Endothelial cell of umbilical vein (primary cell): Measurements from ENCODE around the gene EP300. TPM values are rescaled to one million over a fixed set of nuclear protein-coding genes. Genes with fewer than 3 reads are reported as not detected.
A peak's percentile ranks its signal among the peaks of the same experiment; 100 is the strongest.

ENCODE experiments used
- BruUV-seq: library from RNA; stranded (reverse); fragments of 400-500 nt; replicated peaks from 2 replicates; lab custom pipeline; 2021; lab: Mats Ljungman, UMichigan
- CTCF ChIA-PET: fragments of 300-600, 350-600 bp; sonication (Branson Sonifier 250); formaldehyde crosslinking; loops from one replicate; lab custom pipeline; 2021; ENCODE audit warnings: antibody characterized with exemption, inconsistent platforms; lab: Charles Lee
- POLR2A ChIA-PET: fragments of 300-600, 350-600 bp; sonication (Branson Sonifier 250); formaldehyde crosslinking; loops from one replicate; lab custom pipeline; 2021; ENCODE audit warnings: antibody characterized with exemption, inconsistent platforms; lab: Charles Lee
- DNase-seq: peaks from one replicate; pipeline ENCODE4 v3.0.0-alpha.2; 2011; ENCODE audit warnings: low read depth, low spot score
- FAIRE-seq: peaks from 2 replicates; lab custom pipeline; 2011; peaks lifted over from hg19 to GRCh38; lab: Jason Lieb, UNC
- H2AFZ ChIP-seq: 2 replicates; pipeline ENCODE4 v1.6.0; 2012; ENCODE audit warnings: low read depth, low read length, control low read depth, inconsistent platforms
- H3K27ac ChIP-seq: 2 replicates; pipeline ENCODE4 v1.5.1; 2011; ENCODE audit warnings: low read depth, mild to moderate bottlenecking, control low read depth, low read length, moderate library complexity; ENCODE audit not compliant: insufficient read depth
- H3K27me3 ChIP-seq, 2 experiments: 2 replicates each; pipeline versions ENCODE4 v1.6.0 to v1.6.1; 2011; ENCODE audit warnings: low read length in 2 of 2, mixed read lengths in 1 of 2; ENCODE audit not compliant: control insufficient read depth in 2 of 2, insufficient read depth in 2 of 2
- H3K36me3 ChIP-seq, 2 experiments: 2 replicates in 1 of 2; 3 replicates in 1 of 2; pipeline ENCODE4 v1.5.1; 2011; ENCODE audit warnings: low read length in 2 of 2, mild to moderate bottlenecking in 1 of 2, moderate library complexity in 1 of 2; ENCODE audit not compliant: control insufficient read depth in 2 of 2, insufficient read depth in 2 of 2; ENCODE audit errors: extremely low read depth in 1 of 2
- H3K4me1 ChIP-seq: 3 replicates; pipeline ENCODE4 v1.5.1; 2011; ENCODE audit warnings: mild to moderate bottlenecking, low read length; ENCODE audit not compliant: control insufficient read depth, insufficient read depth; ENCODE audit errors: extremely low read depth
- H3K4me2 ChIP-seq: 2 replicates; pipeline ENCODE4 v1.6.1; 2011; ENCODE audit warnings: low read length, control low read depth, mixed read lengths; ENCODE audit not compliant: insufficient read depth
- H3K4me3 ChIP-seq, 3 experiments: fragments of 200-600 bp in 1 of 3; sonication (generic), shearing (Covaris generic) in 1 of 3; replicated peaks in 1 of 3; 2 replicates each; pipeline ENCODE4 v1.5.1; 2011 to 2016; ENCODE audit warnings: control low read depth in 3 of 3, low read length in 3 of 3, mild to moderate bottlenecking in 2 of 3, inconsistent platforms in 1 of 3, low read depth in 1 of 3, moderate library complexity in 1 of 3; ENCODE audit not compliant: insufficient read depth in 1 of 3
- H3K79me2 ChIP-seq: 2 replicates; pipeline ENCODE4 v1.6.0; 2012; ENCODE audit warnings: low read length, inconsistent platforms; ENCODE audit not compliant: control insufficient read depth, insufficient read depth
- H3K9ac ChIP-seq: replicated peaks from 2 replicates; pipeline ENCODE3; 2011; ENCODE audit warnings: low read length, control low read depth; ENCODE audit not compliant: insufficient read depth; ENCODE audit errors: extremely low read depth
- H3K9me1 ChIP-seq: replicated peaks from 3 replicates; pipeline ENCODE4 v1.6.0; 2011; ENCODE audit warnings: mild to moderate bottlenecking, low read length; ENCODE audit not compliant: control insufficient read depth, insufficient read depth; ENCODE audit errors: extremely low read depth
- H3K9me3 ChIP-seq: replicated peaks from 2 replicates; pipeline ENCODE4 v1.5.1; 2012; ENCODE audit warnings: low read length, inconsistent platforms; ENCODE audit not compliant: control insufficient read depth, insufficient read depth
- H4K20me1 ChIP-seq: replicated peaks from 2 replicates; pipeline ENCODE3; 2011; ENCODE audit warnings: mild to moderate bottlenecking, low read length; ENCODE audit not compliant: control insufficient read depth, insufficient read depth; ENCODE audit errors: extremely low read depth
- CTCF ChIP-seq, 2 donors: IDR thresholded peaks; 1 replicate in 1 of 2; 2 replicates in 1 of 2; pipeline ENCODE4 v1.5.1; 2011; ENCODE audit warnings: low read length in 2 of 2, mild to moderate bottlenecking in 2 of 2, moderate library complexity in 2 of 2, control low read depth in 1 of 2, inconsistent platforms in 1 of 2, low read depth in 1 of 2; ENCODE audit not compliant: insufficient read depth in 1 of 2; ENCODE audit errors: extremely low read depth in 1 of 2
- EZH2 ChIP-seq: IDR thresholded peaks from 2 replicates; pipeline ENCODE4 v1.6.1; 2012; ENCODE audit warnings: borderline replicate concordance, low read depth, mild to moderate bottlenecking, moderate library complexity, low read length, inconsistent platforms; ENCODE audit not compliant: severe bottlenecking
- FOS ChIP-seq: IDR thresholded peaks from 2 replicates; pipeline ENCODE4 v1.6.1; 2011; ENCODE audit warnings: mild to moderate bottlenecking, low read length, moderate library complexity, borderline replicate concordance; ENCODE audit not compliant: insufficient read depth
- GATA2 ChIP-seq: IDR thresholded peaks from 2 replicates; pipeline ENCODE4 v1.7.0; 2011; ENCODE audit warnings: low read depth, mild to moderate bottlenecking, moderate library complexity, mixed read lengths, low read length; ENCODE audit not compliant: insufficient read length, insufficient read depth
- JUN ChIP-seq: IDR thresholded peaks from 2 replicates; pipeline ENCODE4 v1.6.1; 2011; ENCODE audit warnings: borderline replicate concordance, low read depth; ENCODE audit not compliant: insufficient read length, insufficient read depth
- MYC ChIP-seq: IDR thresholded peaks from one replicate; pipeline ENCODE4 v1.6.1; 2011; ENCODE audit warnings: mild to moderate bottlenecking, low read depth, low read length
- POLR2A ChIP-seq: IDR thresholded peaks from 2 replicates; pipeline ENCODE4 v1.6.1; 2012; ENCODE audit warnings: low read depth, mild to moderate bottlenecking, control low read depth, low read length
- POLR2AphosphoS5 ChIP-seq: IDR thresholded peaks from 2 replicates; pipeline ENCODE4 v1.6.1; 2012; ENCODE audit warnings: low read depth, mild to moderate bottlenecking, control low read depth, low read length, moderate library complexity; ENCODE audit not compliant: insufficient read depth
- dilution Hi-C: fragments of 300-500 bp; cut with MboI; formaldehyde crosslinking; loops from one replicate; pipeline ENCODE4 v1.15.0; 2019; ENCODE audit warnings: low sequenced_read_pairs; ENCODE audit not compliant: extremely low pct_ligation_motif_present
- intact Hi-C: fragments of 100-400 bp; cut with micrococcal nuclease; formaldehyde crosslinking; loops from one replicate; pipeline ENCODE4 v1.10.0; 2022
- polyA plus RNA-seq, 4 experiments: library from polyadenylated mRNA; depleted of rRNA in 3 of 4; stranded (reverse) in 3 of 4; unstranded in 1 of 4; fragments of >200 nt; gene quantifications; 2 replicates each; pipeline versions ENCODE4 v1.2.1 to v1.2.3, GENCODE V29; 2011 to 2012; ENCODE audit warnings: missing spikeins in 1 of 4
- total RNA-seq: library from RNA; stranded (reverse); gene quantifications from 2 replicates; pipeline ENCODE4 v1.2.3, GENCODE V29; 2021
- TF ChIP-seq, protein P1 (sequence below): IDR thresholded peaks from 2 replicates; pipeline ENCODE4 v1.6.1; 2011; ENCODE audit not compliant: insufficient read depth, insufficient read length

Gene EP300
- total and polyA plus RNA-seq, 2 donors (not counting 3 experiments of a cell fraction or from before 2014, with no cell fraction given), result 24.4 to 63.0 TPM

DNA sequence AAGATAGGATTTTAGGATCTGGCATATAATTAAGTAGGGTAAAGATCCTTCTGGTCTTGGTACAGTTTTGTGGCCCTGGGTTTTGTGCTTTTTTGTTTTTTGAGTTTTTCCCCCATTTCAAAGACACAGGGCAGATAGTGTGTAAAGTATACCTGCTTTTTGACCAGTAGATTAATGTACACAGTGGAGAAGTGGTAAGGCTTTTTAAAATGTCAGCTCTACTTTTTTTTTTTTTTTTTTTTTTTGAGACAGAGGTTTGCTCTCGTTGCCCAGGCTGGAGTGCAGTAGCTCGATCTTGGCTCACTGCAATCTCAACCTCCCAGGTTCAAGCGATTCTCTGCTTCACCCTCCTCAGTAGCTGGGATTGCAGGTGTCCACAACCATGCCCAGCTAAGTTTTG is 4.0 kb downstream of the EP300 start:
- peaks cover 89% of the 10 kb centered on the region for H3K79me2 ChIP-seq
- H3K9ac ChIP-seq, result no peak overlapping the region
- dilution Hi-C loops, result no loop called here
- H2AFZ ChIP-seq, result no peak overlapping the region
- ChIA-PET POLR2A (interaction anchor here (1.4 kb wide), 1 partner anchor 145 kb away, joined by 6 read pairs; the partner anchor contains the start of gene RBX1), CTCF (interaction anchor here (0.6 to 6.8 kb wide), 3 partner anchors 10 to 174 kb away, joined by 3 to 59 read pairs (median 4); no protein-coding TSS in a partner anchor)
- no peak for DNase-seq
- BruUV-seq, result no TSS peak
- peaks cover 17% of the 10 kb centered on the region for H4K20me1 ChIP-seq
- intact Hi-C loops, result no loop called here
- H3K27ac ChIP-seq, result no peak overlapping the region
- H3K27me3 ChIP-seq, result no peaks in the 10 kb centered on the region
- H3K4me3 ChIP-seq, result no peak overlapping the region
- no peak for FAIRE-seq
- no peaks in the 10 kb centered on the region for H3K36me3 ChIP-seq
- peaks cover 5% of the 10 kb centered on the region for H3K9me1 ChIP-seq
- H3K4me2 ChIP-seq, result peak overlapping the region; percentile 99
- H3K4me1 ChIP-seq, result peaks cover 28% of the 10 kb centered on the region
- H3K9me3 ChIP-seq, result no peaks in the 10 kb centered on the region
- TF ChIP-seq POLR2AphosphoS5 (no peak), POLR2A (no peak), FOS (no peak), JUN (no peak), EZH2 (no peak), GATA2 (no peak), MYC (no peak)
- TF ChIP-seq, protein P1, sequence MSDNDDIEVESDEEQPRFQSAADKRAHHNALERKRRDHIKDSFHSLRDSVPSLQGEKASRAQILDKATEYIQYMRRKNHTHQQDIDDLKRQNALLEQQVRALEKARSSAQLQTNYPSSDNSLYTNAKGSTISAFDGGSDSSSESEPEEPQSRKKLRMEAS, result no peak

DNA sequence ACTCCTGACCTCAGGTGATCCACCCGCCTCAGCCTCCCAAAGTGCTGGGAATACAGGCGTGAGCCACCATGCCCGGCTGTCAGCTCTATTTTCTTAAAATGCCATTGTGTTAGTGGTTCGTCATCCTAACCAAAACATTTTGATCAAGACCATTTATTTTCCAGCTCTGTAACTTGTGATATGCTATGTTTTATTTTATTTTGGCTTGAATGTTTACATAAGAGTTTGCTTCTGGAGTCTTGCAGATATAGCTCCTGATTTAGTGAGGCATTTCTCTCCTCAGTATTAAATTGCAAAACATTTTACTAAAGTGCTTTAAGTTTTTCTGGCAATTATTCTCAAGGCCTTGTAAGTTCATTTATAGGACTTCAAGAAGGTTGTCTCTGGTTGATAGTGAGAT is 4.4 kb downstream of the EP300 start:
- H3K9me1 ChIP-seq, result peaks cover 5% of the 10 kb centered on the region
- H3K9ac ChIP-seq, result no peak overlapping the region
- intact Hi-C loops (no loop called here), dilution Hi-C loops (no loop called here)
- peaks cover 19% of the 10 kb centered on the region for H4K20me1 ChIP-seq
- no peak overlapping the region for H2AFZ ChIP-seq
- H3K4me2 ChIP-seq, result peak overlapping the region; percentile 46
- no peaks in the 10 kb centered on the region for H3K9me3 ChIP-seq
- H3K27ac ChIP-seq, result no peak overlapping the region
- FAIRE-seq (no peak), DNase-seq (no peak)
- H3K27me3 ChIP-seq, result no peaks in the 10 kb centered on the region
- no TSS peak for BruUV-seq
- TF ChIP-seq POLR2AphosphoS5 (no peak), FOS (no peak), CTCF (IDR thresholded peaks at IDR 0.05; ENCODE audit: extremely low read depth in 1 of 2, insufficient read depth in 1 of 2, low read depth in 1 of 2, low read length in 2 of 2) (no peak), GATA2 (no peak), MYC (no peak), POLR2A (no peak), EZH2 (no peak), JUN (no peak)
- TF ChIP-seq, protein P1, result no peak
- peaks cover 30% of the 10 kb centered on the region for H3K4me1 ChIP-seq
- ChIA-PET CTCF (interaction anchor here (0.6 to 6.8 kb wide), 3 partner anchors 10 to 174 kb away, joined by 3 to 59 read pairs (median 4); no protein-coding TSS in a partner anchor), POLR2A (interaction anchor here (1.4 kb wide), 1 partner anchor 146 kb away, joined by 6 read pairs; the partner anchor contains the start of gene RBX1)
- peaks cover 93% of the 10 kb centered on the region for H3K79me2 ChIP-seq
- no peak overlapping the region for H3K4me3 ChIP-seq
- no peaks in the 10 kb centered on the region for H3K36me3 ChIP-seq
